GM12873 (cell line): ENCODE measurements around the gene SLC2A4RG.

Source experiments
- CTCF ChIP-seq: IDR thresholded peaks from 2 replicates; pipeline ENCODE4 v1.5.1; 2012; ENCODE audit warnings: low read depth, mild to moderate bottlenecking, moderate library complexity, low read length, control low read depth; ENCODE audit not compliant: insufficient read depth; ENCODE audit errors: missing control alignments

The SLC2A4RG gene

GRCh38 chr20:63712191-63712590, 27.4 kb upstream of the SLC2A4RG start:
- no peak for TF ChIP-seq CTCF

- TF ChIP-seq CTCF, result no peak
Observed at GRCh38 chr20:63714858-63715257, 24.7 kb upstream of the SLC2A4RG start.

- no peak for TF ChIP-seq CTCF
Observed at GRCh38 chr20:63718996-63719395, 20.6 kb upstream of the SLC2A4RG start.

- TF ChIP-seq CTCF, result no peak
Observed at GRCh38 chr20:63731410-63731809, 8.2 kb upstream of the SLC2A4RG start.

- no peak for TF ChIP-seq CTCF
Observed at GRCh38 chr20:63732118-63733095, 7.2 kb upstream of the SLC2A4RG start.

- TF ChIP-seq CTCF, result no peak
Observed at GRCh38 chr20:63733117-63733516, 6.5 kb upstream of the SLC2A4RG start.

GRCh38 chr20:63733579-63734081, 5.9 kb upstream of the SLC2A4RG start:
- no peak for TF ChIP-seq CTCF
